Activated B cell treated with CpG ODN at 0.5 μM for 24 hours (primary cell): Measurements from ENCODE around the gene NUP214. TPM values are rescaled to one million over a fixed set of nuclear protein-coding genes. Genes with fewer than 3 reads are reported as not detected.

Experiments used
- ATAC-seq: fragments of 200-7000 bp; cut with Tn5 transposase; one replicate; pipeline ENCODE4 v1.10.0; 2021; ENCODE audit warnings: low read depth, mild to moderate bottlenecking, moderate library complexity
- CTCF ChIA-PET: fragments of 350-600 bp; sonication (Branson Sonifier 250); formaldehyde crosslinking; loops from one replicate; lab custom pipeline; 2021; ENCODE audit warnings: antibody characterized with exemption; lab: Charles Lee
- POLR2A ChIA-PET: fragments of 350-600 bp; sonication (Branson Sonifier 250); formaldehyde crosslinking; loops from one replicate; lab custom pipeline; 2021; ENCODE audit warnings: antibody characterized with exemption; lab: Charles Lee
- DNase-seq: peaks from one replicate; pipeline ENCODE4 v3.0.0; 2022
- H3K27ac Mint-ChIP-seq: one replicate; pipeline ENCODE4 v1.8.0; 2020; ENCODE audit warnings: mixed read lengths
- H3K27me3 Mint-ChIP-seq: one replicate; pipeline ENCODE4 v1.8.0; 2021; ENCODE audit warnings: mixed read lengths
- H3K36me3 Mint-ChIP-seq: one replicate; pipeline ENCODE4 v1.8.0; 2021; ENCODE audit warnings: low read depth, mixed read lengths
- H3K4me1 Mint-ChIP-seq: one replicate; pipeline ENCODE4 v1.8.0; 2021; ENCODE audit warnings: mixed read lengths
- H3K4me3 Mint-ChIP-seq: one replicate; pipeline ENCODE4 v1.8.0; 2020; ENCODE audit warnings: mild to moderate bottlenecking, mixed read lengths
- H3K9me3 Mint-ChIP-seq: one replicate; pipeline ENCODE4 v1.8.0; 2020; ENCODE audit warnings: mixed read lengths
- CTCF ChIP-seq: fragments of 200-600 bp; IDR thresholded peaks from one replicate; pipeline ENCODE4 v1.8.0; 2022; ENCODE audit warnings: antibody characterized with exemption, mild to moderate bottlenecking
- intact Hi-C: fragments of 100-400 bp; cut with micrococcal nuclease; formaldehyde crosslinking; loops from one replicate; pipeline ENCODE4 v1.15.1; 2024
- total RNA-seq: library from RNA; stranded (reverse); gene quantifications from 2 replicates; pipeline ENCODE4 v1.2.3, GENCODE V29; 2022

Gene NUP214
- total RNA-seq, 1 donor from 2014 or later, result 90.9 TPM

- Mint-ChIP-seq H3K4me1 (no peaks in the 10 kb centered on the region), H3K9me3 (no peaks in the 10 kb centered on the region), H3K36me3 (no peaks in the 10 kb centered on the region), H3K27me3 (no peaks in the 10 kb centered on the region), H3K4me3 (no peak overlapping the region), H3K27ac (no peak overlapping the region)
- no peak for ATAC-seq
- no peak for TF ChIP-seq CTCF
- no peak for DNase-seq
- ChIA-PET CTCF (no interaction called here), POLR2A (no interaction called here)
- intact Hi-C loops, result no loop called here
Measured at GRCh38 chr9:131081868-131082267, 43.5 kb upstream of the NUP214 start.

GRCh38 chr9:131082774-131083512, 42.4 kb upstream of the NUP214 start:
- TF ChIP-seq CTCF, result no peak
- no peaks in the 10 kb centered on the region for H3K4me1 Mint-ChIP-seq
- ChIA-PET POLR2A (no interaction called here), CTCF (interaction anchor here (0.6 kb wide), 1 partner anchor 664 kb away, joined by 3 read pairs; no protein-coding TSS in a partner anchor)
- ATAC-seq (no peak), DNase-seq (no peak)
- H3K4me3 Mint-ChIP-seq, result no peak overlapping the region
- intact Hi-C loops, result no loop called here
- no peaks in the 10 kb centered on the region for H3K9me3 Mint-ChIP-seq
- H3K36me3 Mint-ChIP-seq, result no peaks in the 10 kb centered on the region
- no peak overlapping the region for H3K27ac Mint-ChIP-seq
- no peaks in the 10 kb centered on the region for H3K27me3 Mint-ChIP-seq

- ChIA-PET CTCF (no interaction called here), POLR2A (interaction anchor here (0.7 kb wide), 1 partner anchor 1696 kb away, joined by 3 read pairs; no protein-coding TSS in a partner anchor)
- peaks cover 2% of the 10 kb centered on the region for H3K27me3 Mint-ChIP-seq
Measured at GRCh38 chr9:131084661-131085369, 40.6 kb upstream of the NUP214 start.

GRCh38 chr9:131085370-131086122, 39.8 kb upstream of the NUP214 start:
- ATAC-seq (no peak), DNase-seq (no peak)
- Mint-ChIP-seq H3K27me3 (peaks cover 2% of the 10 kb centered on the region), H3K4me1 (no peaks in the 10 kb centered on the region), H3K9me3 (no peaks in the 10 kb centered on the region), H3K36me3 (no peaks in the 10 kb centered on the region), H3K4me3 (no peak overlapping the region), H3K27ac (no peak overlapping the region)
- CTCF ChIA-PET, result no interaction called here
- intact Hi-C loops, result no loop called here
- POLR2A ChIA-PET, result interaction anchor here (0.7 kb wide), 1 partner anchor 1695 kb away, joined by 3 read pairs; no protein-coding TSS in a partner anchor
- TF ChIP-seq CTCF, result no peak

More at GRCh38 chr9:131084661-131085369, 40.6 kb upstream of the NUP214 start:
- no peaks in the 10 kb centered on the region for H3K9me3 Mint-ChIP-seq
- no peak for DNase-seq
- no peaks in the 10 kb centered on the region for H3K36me3 Mint-ChIP-seq
- ATAC-seq, result no peak
- no peaks in the 10 kb centered on the region for H3K4me1 Mint-ChIP-seq
- no peak for TF ChIP-seq CTCF
- intact Hi-C loops, result no loop called here
- H3K27ac Mint-ChIP-seq, result no peak overlapping the region
- H3K4me3 Mint-ChIP-seq, result no peak overlapping the region
